8988T (cell line): Measurements from ENCODE around the gene LGALS9.
A peak's percentile ranks its signal among the peaks of the same experiment; 100 is the strongest.

Experiments
- DNase-seq: peaks from one replicate; pipeline ENCODE4 v3.0.0; 2011

The LGALS9 gene

DNA sequence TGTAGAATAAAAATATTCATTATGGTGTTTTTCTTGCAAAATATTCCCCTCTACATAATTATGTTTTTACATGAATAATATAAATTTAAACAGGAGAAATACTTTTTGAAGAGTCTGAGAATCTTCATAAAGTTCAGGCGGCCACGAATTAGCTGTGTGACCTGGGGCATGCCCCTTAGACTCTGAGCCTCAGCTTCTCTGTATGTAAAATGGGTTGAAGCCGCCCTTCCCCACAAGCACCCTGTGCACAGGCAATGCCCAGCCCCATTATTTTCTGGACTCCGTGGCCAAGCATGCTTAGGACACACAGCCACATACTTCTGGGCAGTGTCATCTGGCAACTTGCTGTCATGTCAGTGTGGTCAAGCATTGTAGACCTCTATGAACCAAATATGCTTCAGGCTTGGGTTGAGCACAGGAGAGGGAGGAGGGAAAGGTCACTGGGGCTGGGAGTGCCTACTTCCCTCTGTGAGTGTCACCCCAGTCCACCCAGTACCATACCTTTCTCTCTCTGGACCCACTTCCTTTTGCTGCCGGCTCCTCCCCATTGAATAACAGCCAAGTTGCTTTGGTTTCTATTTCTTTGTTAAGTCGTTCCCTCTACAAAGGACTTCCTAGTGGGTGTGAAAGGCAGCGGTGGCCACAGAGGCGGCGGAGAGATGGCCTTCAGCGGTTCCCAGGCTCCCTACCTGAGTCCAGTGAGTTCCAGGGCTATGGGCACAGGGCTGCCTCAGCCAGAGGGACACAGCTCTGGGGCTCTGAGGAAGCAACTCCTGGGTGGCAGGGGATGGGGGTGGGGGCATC is at the start of gene LGALS9:
LGALS9 (plus strand) TSS at position 582 of the 804 bp plus-strand sequence; CDS start at position 660, 78 bp downstream.
- DNase-seq = no peak

DNA sequence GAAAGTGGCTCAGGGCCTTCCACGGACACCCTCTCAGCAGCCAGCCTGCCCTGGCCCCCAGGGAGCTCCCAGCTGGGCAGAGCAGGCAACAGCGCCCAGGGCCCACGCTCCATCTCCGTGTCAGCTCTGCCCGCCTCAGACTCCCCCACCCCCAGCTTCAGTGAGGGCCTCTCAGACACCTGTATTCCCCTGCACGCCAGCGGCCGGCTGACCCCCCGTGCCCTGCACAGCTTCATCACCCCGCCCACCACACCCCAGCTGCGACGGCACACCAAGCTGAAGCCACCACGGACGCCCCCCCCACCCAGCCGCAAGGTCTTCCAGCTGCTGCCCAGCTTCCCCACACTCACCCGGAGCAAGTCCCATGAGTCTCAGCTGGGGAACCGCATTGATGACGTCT is 48.3 kb upstream of the LGALS9 start:
- DNase-seq = no peak

DNA sequence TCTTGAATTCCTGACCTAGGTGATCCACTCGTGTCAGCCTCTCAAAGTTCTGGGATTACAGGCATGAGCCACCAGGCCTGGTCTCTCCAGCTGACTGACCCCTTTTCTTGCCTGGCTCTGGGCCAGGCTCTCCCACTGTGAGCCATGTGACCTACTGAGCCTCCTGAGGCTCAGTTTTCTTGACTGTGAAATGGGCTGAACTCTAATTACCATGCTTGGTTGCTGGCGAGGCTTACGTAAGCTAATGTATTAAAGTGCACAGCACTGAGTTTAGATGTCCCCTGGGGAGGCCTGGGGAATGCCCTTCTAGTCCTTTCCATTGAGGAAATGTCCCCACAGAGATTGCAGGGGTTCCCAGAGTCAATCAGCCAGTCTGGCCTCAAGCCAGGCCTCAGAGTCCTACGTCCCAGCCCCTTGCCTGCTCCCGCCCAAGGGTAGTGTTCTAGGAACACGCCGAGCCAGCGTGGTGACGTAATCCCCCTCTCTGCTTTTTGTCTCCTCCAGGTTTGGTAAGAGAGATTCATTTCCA is 45.8 kb upstream of the LGALS9 start:
- DNase-seq = no peak

DNA sequence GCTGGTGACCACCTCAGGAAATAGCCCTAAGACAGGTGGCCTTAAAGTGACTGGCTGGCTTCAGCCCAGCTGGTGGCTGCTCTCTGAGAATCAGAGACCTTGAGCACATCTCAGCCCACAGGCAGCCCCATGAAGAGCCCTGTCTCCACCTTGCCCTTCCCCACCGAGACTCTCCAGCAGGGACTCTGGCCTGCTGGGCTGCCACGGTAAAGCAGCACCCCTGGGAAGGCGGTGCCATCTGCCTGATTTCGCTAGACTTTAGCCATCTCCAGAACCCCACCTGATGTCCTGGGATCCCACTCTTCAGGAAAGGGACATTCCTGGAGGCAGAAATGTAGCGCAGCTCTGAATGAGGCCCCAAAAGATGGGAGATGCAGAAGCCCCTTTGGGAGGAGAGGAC is 45.2 kb upstream of the LGALS9 start:
- DNase-seq = no peak

DNA sequence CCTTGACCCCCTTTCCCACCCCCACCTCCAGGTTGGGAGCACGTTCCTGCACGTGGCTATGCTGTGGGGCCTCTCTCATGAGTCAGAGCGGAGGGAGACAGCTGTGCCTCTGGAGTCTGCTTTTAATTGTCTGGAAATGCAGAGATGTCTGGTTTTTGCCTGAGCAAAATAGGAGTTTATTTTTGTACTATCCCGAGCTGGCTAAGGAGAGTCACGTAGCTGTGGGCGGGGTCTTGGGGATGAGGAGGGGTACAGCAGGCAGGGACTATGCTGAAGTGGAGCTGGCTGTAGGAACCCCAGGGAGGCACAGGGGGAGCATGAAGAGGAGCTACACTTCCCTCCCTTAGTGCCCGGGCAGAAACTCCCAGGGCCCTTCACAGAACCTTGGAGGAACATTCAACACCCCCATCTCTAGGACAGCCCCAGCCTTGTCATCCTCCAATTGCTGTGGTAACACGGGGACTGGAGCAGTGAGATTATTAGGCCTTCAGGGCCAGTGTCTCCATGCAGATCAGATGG is 44.7 kb upstream of the LGALS9 start:
- no peak for DNase-seq

DNA sequence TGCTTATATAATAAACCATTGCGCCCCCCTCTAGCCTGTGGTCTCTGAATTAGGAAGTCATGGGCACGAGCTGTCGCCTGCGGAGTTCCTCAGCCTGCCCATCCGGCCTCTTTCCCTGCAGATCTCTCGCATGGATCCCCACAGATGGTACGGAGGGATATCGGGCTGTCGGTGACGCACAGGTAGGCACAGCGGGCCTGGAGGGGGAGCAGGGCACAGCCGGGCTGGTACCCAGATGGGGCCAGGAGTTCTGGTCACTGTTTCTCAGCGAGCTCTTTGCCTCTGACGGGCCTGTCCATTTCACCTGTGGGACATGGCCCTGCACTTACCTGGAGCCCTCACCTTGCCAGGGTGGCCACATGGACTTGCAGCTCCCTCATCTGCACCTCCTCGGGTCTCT is 42.6 kb upstream of the LGALS9 start:
- DNase-seq = no peak

DNA sequence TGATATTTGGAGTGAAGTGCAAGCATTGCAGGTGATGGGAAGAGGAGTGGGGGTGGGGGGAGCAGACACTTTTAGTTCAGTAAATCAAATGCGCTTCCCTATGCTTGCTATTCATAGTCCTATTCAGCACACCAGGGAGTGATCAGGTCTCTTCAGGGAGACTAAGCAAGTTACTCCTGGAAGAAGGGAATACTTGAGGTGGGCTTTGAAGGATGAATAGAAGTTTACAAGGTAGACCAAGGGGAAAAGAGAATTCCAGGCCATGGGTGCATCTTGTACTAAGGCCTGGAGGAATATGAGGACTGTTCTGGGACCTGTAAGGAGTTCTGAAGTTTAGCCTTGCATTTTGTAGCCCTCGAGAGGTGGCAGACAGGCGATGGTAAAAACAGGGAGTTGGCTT is 40.1 kb upstream of the LGALS9 start:
- no peak for DNase-seq

DNA sequence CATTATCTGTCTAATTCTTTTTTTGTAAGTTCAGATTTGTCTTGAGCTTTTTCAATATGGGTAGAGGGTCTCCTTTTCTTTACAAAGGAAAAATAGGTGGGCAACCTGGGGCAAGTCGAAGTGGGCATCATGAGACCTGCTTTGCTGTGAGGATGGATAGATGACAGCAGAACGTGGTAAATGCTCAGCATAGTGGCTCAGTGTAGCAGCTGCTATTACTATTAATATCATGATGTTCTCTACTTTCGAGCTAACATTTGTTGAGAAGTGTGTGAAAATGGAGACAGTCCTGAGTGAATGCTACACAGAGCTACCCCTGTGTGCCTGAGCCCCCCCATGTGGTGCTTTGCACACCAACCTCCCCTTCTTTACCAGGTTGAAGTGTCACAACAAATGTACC is 39.0 kb upstream of the LGALS9 start:
- DNase-seq = no peak

DNA sequence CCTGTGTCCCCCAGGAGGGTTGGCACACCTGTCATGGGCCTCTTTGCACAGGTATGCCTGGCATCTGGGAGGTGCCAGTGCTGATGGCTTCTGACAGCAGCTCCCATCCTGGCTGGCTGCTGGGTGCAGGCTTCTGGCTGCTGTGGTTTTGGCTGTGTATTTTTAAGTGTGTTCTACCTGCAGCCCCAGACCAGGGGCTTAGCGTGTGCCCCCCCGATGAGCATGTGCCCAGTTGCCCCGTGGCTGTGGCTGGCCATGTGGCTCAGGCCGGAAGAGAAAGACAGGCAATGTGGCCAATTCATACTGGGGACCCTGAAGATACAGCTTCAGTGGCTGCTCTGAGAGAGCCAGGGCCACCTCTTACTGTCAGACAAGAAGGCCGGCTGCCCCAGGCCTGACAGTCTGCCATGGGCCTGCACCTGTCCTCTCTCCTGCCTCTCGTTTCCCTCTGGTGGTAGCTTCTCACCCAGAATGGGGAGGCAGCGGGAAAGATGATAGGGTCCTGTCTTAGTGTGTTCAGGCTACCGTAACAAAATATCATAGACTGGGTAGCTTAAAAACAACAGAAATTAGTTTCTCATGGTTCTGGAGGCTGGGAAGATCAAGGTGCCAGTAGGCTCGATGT is 37.6 kb upstream of the LGALS9 start:
- no peak for DNase-seq

DNA sequence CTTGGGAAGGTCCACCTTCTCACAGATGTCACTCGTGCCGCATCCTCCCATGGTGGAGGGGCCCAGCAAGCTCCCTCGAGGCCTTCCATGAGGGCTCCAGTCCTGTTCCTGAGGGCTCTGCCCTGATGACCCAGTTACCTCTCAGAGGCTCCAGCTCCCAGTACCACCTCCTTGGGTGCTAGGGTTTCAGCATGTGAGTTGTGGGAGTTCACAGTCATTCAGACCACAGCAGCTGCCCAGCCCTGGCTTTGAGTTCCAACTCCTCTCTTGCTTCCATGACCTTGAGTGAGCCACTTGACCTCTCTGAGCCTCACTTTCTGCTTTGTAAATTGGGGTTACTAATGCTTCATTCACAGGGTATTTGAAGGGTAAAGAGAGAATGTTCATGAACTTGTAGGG is 37.1 kb upstream of the LGALS9 start:
- no peak for DNase-seq

DNA sequence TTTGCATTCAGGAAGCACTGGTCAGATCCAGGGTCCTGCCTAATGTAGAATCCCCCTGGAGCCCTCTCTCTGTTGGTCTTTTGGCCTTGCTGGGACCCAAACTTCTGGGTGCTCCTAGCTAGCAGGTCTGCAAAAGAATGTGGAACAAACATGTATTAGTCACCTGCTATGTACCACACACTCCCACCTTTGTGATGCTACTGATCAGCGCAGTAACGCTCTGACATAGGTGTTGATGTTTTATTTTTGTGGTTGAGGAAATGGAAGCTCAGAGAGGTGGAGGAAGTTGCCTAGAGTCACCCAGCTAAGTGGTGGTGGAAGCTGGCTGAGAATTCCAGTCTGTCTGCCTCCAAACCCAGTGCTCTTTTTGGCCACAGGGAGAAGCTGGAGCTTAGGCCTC is 35.8 kb upstream of the LGALS9 start:
- DNase-seq = no peak

DNA sequence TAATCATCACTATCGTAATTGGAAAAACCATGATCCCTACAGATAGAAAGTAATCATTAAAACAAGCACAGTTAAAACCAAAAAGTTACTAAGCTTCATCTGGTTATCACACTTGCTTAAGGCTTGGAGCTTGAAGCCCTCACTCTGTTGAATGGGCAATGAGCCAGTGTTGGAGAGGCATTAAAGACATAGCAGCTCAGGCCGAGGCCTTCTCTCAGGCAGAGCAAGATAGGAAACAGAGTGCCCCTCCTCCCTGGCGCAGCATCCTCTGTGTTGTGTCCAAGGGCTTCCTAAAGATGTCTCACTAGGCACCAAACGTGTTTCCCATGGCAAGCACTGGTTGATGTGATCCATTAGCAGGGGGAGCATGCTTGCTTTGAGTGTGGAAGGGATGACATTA is 34.9 kb upstream of the LGALS9 start:
- no peak for DNase-seq

DNA sequence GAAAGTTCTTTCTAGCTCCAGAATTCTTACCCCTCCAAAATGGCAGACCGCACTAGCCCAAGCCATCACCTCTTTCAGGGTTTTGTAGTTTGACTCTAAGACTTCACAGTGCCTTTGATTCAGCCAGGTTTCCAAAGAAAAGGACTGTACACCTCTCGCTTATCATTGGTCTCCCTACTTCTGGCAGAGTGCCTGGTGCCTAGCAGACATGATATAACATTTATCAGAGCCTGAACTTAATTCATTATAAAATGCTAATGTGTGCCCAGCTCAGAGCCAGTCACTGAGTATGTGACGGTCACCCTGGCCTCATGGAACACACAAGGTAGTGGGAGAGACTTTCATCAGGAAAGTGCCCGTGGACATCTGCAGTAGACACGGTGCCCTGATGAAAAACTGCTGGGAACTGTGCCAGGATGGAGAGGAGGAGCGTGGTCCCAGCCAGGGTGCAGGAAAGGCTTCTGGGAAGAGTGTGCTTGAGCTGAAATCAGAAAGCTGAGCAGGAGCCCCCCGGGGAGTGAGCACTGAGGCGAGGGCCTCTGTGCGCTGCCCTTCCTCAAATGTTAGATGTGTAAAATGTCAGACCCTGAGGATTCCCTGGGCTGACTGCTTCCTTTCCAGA is 34.3 kb upstream of the LGALS9 start:
- DNase-seq = no peak

DNA sequence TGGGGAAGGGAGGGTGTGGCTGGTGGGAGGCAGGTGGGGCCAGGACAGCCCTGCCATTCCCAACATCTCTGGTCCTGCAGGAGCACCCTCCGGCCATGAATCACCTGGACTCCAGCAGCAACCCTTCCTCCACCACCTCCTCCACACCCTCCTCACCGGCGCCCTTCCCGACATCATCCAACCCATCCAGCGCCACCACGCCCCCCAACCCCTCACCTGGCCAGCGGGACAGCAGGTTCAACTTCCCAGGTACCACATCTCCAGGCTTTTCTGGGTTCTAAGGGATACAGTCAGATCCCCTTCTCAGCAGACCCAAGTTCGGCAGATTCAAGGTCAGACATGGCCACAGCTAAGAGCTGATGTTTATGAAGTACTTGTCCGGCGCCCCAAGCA is 33.8 kb upstream of the LGALS9 start:
- no peak for DNase-seq

DNA sequence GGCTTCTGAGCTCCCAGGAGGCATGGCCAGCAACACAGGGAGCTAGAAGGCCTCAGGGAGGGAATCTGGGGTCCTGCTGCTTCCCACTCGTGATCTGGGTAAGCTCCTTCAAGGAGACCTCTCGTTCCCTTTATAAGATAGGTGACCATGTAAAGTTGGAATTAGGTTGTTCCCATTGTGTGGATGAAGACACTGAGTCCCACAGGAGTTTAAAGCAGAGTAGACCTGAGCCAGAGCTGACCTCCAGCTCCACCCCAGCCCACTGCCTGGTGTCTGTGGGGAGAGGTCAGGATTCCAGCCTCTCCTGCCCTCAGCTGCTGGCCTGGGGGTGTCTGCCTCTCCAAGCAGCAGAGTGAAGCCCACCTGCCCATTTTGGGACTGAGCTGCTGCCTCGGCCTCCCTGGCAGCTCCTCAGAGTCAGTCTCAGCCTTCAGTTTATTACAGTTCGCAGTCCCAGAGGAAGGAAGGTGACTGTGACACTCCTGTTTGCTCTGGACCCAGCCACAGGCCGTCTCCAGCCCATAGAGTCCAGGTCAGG is 33.1 kb upstream of the LGALS9 start:
- no peak for DNase-seq

DNA sequence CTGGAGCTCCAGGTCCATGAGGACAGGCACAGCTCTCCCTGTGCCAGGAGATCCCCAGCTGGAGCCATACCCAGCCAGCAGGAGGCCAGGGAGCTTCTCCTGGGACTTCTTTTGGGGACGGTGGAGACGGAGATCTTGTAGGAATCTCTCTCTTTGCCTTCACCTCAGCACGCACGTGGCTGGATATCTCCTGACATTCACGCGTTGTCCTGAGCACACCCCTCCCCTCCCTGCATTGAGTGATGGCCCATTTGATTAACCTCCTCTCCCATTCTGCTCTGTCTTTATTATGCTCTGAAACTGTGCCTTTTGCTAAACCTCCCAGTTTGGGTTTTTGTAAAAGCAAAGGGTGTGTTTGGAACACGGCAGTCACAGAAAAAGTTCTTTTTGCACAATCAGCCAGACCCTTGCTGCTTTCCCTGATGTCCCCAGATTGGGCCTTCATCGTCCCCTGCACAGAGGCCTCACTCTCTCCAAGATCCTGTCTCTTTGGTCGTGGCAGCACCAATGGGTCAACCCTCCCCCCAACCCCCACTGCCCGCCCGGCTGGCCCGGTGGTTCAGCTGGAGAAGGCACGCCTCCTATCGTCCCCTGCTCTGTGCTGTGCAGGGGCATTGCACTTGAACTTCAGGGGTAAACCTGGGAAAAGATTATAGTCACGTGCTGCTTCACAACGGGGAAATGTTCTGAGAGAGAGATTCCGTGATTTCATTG is 32.5 kb upstream of the LGALS9 start:
- no peak for DNase-seq

DNA sequence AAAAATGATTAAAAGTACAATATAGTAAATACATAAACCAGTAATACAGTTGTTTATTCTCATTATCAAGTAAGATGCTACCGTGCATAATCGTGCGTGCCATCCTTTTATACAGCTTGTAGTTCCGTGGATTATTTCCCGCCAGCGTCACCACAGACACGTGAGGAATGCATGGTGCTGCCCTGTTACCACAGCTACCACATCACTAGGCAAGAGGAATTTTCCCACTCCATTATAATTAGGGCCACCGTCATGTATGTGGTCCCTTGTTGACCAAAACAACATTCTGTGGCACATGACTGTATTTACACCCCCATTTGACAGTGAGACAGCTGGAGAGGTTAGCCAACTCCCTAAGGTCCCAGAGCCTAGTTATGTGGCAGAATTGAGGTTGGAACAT is 30.5 kb upstream of the LGALS9 start:
- DNase-seq = no peak

DNA sequence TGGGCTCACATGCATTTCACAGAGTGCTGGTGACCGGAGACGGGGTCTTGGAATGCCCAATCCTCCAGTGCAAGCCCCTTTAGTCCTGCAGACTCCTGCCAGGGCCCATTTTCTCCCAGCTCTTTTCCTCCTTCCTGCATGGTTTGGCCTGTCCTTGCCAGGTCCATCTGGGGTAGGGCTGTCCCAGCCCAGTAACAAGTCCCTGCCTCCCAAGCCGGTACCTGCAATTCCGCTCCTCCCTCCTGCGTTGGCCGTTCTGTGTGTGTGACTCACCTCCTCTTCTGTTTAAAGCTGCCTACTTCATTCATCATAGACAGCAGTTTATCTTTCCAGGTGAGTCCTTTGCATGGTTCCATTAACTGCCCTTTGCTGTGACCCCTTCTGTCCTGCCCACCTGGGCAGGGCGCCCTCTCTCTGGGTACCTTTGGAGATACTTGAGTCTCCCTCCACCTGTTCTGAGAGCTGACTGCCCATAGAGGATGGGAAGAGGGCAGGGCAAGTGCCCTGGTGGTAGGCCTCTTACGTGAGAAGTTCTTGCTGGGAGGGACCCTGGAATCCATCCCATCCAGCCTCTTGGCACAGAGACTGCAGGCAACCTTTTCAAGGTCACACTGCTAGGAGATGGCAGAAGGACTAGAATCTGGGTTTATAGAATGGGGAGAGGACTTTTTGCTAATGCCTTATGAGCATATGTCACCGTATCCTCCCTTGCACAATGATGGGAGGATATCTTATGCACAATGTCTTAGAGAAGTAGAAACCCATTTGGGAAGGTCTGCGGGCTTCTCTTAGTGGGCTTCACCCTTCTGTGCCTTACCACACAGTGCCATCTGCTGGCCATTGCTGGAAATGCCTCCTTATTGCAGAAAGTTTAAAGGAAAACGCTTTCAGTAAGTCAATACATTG is 29.7 kb upstream of the LGALS9 start:
- DNase-seq = peak; percentile 74

DNA sequence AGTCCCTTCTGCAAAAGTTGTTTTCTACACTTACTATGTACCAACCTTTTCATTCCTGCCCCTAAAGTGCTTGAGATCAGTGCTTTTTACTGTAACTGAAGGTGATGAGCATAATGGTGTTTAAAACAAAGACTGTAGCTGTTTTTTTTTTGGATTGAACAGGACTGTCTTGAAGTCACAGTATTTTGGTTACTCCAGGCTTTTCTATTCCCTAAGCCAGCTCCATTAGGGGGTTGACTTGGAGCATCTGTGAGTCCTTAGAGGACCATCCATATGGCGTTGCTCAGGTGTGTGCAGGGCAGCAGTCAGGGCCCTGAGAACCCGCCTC is 29.0 kb upstream of the LGALS9 start:
- no peak for DNase-seq

DNA sequence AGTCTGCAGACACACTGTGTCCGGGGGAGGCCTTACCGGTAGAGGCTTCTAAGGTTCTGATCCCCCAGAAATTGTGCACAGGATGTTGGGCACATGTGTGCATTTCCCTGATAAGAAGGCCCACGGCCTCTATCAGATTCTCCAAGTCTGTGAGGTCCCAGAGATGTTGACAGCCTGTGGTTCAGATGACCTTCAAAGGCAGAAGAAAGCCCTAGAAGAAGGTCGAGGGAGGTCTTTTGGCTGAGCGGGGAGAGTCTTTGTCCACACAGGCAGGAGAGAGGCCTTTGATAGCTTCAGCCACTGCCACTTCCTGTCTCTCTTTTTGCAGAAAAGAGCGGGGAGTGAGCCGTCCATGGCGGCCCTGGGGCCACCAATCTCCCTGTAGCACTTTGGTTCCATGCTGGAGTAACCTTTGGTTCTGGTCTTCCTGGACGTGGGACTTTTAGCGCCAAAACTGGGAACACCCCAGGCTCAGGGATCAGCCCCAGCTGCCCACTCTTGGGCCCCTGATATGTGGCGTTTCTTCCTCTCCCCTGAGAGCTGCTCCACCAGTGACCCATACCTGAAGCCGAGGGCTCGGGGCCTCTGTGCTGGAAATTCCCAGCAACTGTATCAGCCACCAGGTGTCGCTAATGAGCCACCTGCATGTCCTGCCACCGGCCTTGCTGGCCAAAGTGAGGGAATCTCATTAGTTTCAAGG is 28.1 kb upstream of the LGALS9 start:
- peak; percentile 99 for DNase-seq

DNA sequence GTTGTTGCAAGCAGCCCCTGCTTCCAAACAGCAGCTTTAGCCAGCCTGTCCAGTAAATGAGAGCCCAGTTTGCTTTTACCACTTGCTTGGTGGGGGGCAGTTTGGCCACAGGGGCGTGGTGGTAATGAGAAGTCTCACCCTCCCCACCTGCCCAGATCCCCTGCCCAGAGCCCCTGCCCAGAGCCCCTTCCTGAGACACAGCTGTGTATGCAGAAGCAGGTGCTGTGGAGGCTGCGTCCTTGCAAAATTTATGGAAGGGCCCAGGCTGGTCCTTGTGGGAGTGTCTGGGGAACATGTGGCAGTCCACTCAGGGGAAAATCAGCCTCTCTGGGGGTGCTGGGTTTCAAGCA is 27.6 kb upstream of the LGALS9 start:
- DNase-seq = no peak
